Esophagus squamous epithelium (tissue), 5 donors: ENCODE results near the gene KIF5B. TPM values are rescaled to one million over a fixed set of nuclear protein-coding genes. Genes with fewer than 3 reads are reported as not detected.

ENCODE experiments used
- DNase-seq: peaks from one replicate; lab custom pipeline; 2025; lab: John Stamatoyannopoulos, UW
- H3K27ac ChIP-seq, 4 donors: fragments of 200-600 bp; sonication (generic); one replicate each; pipeline ENCODE4 v1.5.1; 2016 to 2019; ENCODE audit warnings: mild to moderate bottlenecking in 1 of 4
- H3K27me3 ChIP-seq, 4 donors: fragments of 200-600 bp; sonication (generic); 1 replicate in 3 of 4; 2 replicates in 1 of 4; pipeline versions ENCODE4 v1.5.1 to v1.6.0; 2017 to 2021; ENCODE audit warnings: antibody characterized with exemption in 1 of 4
- H3K36me3 ChIP-seq, 3 donors: fragments of 200-600 bp; sonication (generic); one replicate each; pipeline ENCODE4 v1.5.1; 2016 to 2019
- H3K4me1 ChIP-seq, 3 donors: fragments of 200-600 bp; sonication (generic); one replicate each; pipeline ENCODE4 v1.5.1; 2017 to 2019
- H3K4me3 ChIP-seq, 4 donors: fragments of 200-600 bp; sonication (generic); 1 replicate in 3 of 4; 2 replicates in 1 of 4; pipeline ENCODE4 v1.5.1; 2016 to 2019; ENCODE audit warnings: mild to moderate bottlenecking in 2 of 4, moderate library complexity in 1 of 4
- H3K9me3 ChIP-seq, 3 donors: fragments of 200-600 bp; sonication (generic); one replicate each; pipeline ENCODE4 v1.5.1; 2016 to 2019
- CTCF ChIP-seq, 6 experiments: fragments of 450-650 bp in 4 of 6; fragments of 200-600 bp in 2 of 6; sonication (generic) in 2 of 6; IDR thresholded peaks; one replicate each; pipeline ENCODE4 v1.5.1; 2016 to 2019; ENCODE audit warnings: antibody characterized with exemption in 6 of 6, mild to moderate bottlenecking in 4 of 6, moderate library complexity in 4 of 6
- POLR2A ChIP-seq, 4 donors: fragments of 450-650 bp; IDR thresholded peaks; one replicate each; pipeline ENCODE4 v1.6.1; 2017; ENCODE audit warnings: antibody characterized with exemption in 4 of 4, mild to moderate bottlenecking in 4 of 4, moderate library complexity in 3 of 4
- WGBS, 2 donors: methylation state at CpG; one replicate each; pipeline ENCODE4 v1.1.5; 2018; 5-methylcytosine and 5-hydroxymethylcytosine counted together
- intact Hi-C: fragments of 100-400 bp; cut with DNase I; formaldehyde crosslinking; loops from one replicate; pipeline ENCODE4 v1.15.0; 2022
- total RNA-seq, 4 donors: library from RNA; depleted of rRNA; stranded (reverse); fragments of >200 nt; gene quantifications; one replicate each; pipeline ENCODE4 v1.1.0, GENCODE V29; 2016
- donor health status: DM: yes; HTN: yes; CAD: no.

Gene KIF5B
- 100 to 1,000 TPM in 2 of 4 donors, 10 to 100 TPM in 2; 58.3 to 104 (median 95.1) TPM for total RNA-seq

GRCh38 chr10:32056136-32057035, at the start of gene KIF5B:
TSS of gene KIF5B (minus strand) at chr10:32056425. CDS start at chr10:32055973, 452 bp downstream.
- peak within 1 kb of the TSS; percentile 69 to 94 (median 88) for H3K4me3 ChIP-seq
- intact Hi-C loops, result no loop called here
- H3K9me3 ChIP-seq, result no peaks in the 10 kb centered on the region
- TF ChIP-seq CTCF (IDR thresholded peaks at IDR 0.05) (no peak), POLR2A (IDR thresholded peaks at IDR 0.05) (peak in 3 of 4 donors; percentile 95 to 100 (median 98))
- peak within 1 kb of the TSS; percentile 98 to 100 (median 99) for H3K27ac ChIP-seq
- H3K27me3 ChIP-seq, result no peaks in the 10 kb centered on the region
- 1% methylated on average over 19 to 25 of the region's 63 CpGs for WGBS, 2 donors
- peaks cover 8 to 46% (median 20%) of the 10 kb centered on the region in 3 donors for H3K4me1 ChIP-seq
- H3K36me3 ChIP-seq, result no peaks in the 10 kb centered on the region
- peak; percentile 20 for DNase-seq

- Histone ChIP-seq H3K36me3 (no peaks in the 10 kb centered on the region), H3K27me3 (no peaks in the 10 kb centered on the region), H3K4me1 (peaks cover 0 to 4% (median 0%) of the 10 kb centered on the region in 3 donors), H3K27ac (no peak overlapping the region), H3K4me3 (no peak overlapping the region), H3K9me3 (no peaks in the 10 kb centered on the region)
- no peak for DNase-seq
- intact Hi-C loops, result no loop called here
- 87 to 94% methylated on average over 7 of the region's 7 CpGs for WGBS, 2 donors
- TF ChIP-seq POLR2A (IDR thresholded peaks at IDR 0.05) (no peak), CTCF (IDR thresholded peaks at IDR 0.05) (no peak)
Observed at GRCh38 chr10:32105782-32106382, 49.7 kb upstream of the KIF5B start.

GRCh38 chr10:32104622-32105509, 48.6 kb upstream of the KIF5B start:
- no peak overlapping the region for H3K27ac ChIP-seq
- DNase-seq, result no peak
- no peaks in the 10 kb centered on the region for H3K9me3 ChIP-seq
- no peaks in the 10 kb centered on the region for H3K27me3 ChIP-seq
- H3K4me1 ChIP-seq, result peaks cover 0 to 4% (median 0%) of the 10 kb centered on the region in 3 donors
- H3K36me3 ChIP-seq, result no peaks in the 10 kb centered on the region
- 77 to 78% methylated on average over 5 of the region's 5 CpGs for WGBS, 2 donors
- H3K4me3 ChIP-seq, result no peak overlapping the region
- TF ChIP-seq CTCF (IDR thresholded peaks at IDR 0.05) (no peak), POLR2A (IDR thresholded peaks at IDR 0.05) (no peak)
- intact Hi-C loops, result no loop called here

GRCh38 chr10:32104181-32104580, 48.0 kb upstream of the KIF5B start:
- H3K9me3 ChIP-seq, result no peaks in the 10 kb centered on the region
- no peak overlapping the region for H3K4me3 ChIP-seq
- 55 to 72% methylated on average over 3 of the region's 3 CpGs for WGBS, 2 donors
- H3K27me3 ChIP-seq, result no peaks in the 10 kb centered on the region
- intact Hi-C loops, result no loop called here
- H3K27ac ChIP-seq, result no peak overlapping the region
- DNase-seq, result no peak
- H3K4me1 ChIP-seq, result peaks cover 0 to 4% (median 0%) of the 10 kb centered on the region in 3 donors
- H3K36me3 ChIP-seq, result no peaks in the 10 kb centered on the region
- TF ChIP-seq POLR2A (IDR thresholded peaks at IDR 0.05), result no peak
- no peak for TF ChIP-seq CTCF (IDR thresholded peaks at IDR 0.05)
